Esophagus muscularis mucosa (tissue), 4 donors: ENCODE data around the gene CELF4. TPM values are rescaled to one million over a fixed set of nuclear protein-coding genes. Genes with fewer than 3 reads are reported as not detected.

Source experiments
- DNase-seq: peaks from one replicate; pipeline ENCODE4 v3.0.0-alpha.2; 2017; ENCODE audit errors: extremely low spot score
- H3K27ac ChIP-seq, 4 donors: fragments of 200-600 bp; sonication (generic); replicated peaks in 1 of 4; 1 replicate in 3 of 4; 2 replicates in 1 of 4; pipeline ENCODE4 v1.5.1; 2016 to 2019; ENCODE audit warnings: mild to moderate bottlenecking in 1 of 4
- H3K27me3 ChIP-seq, 4 donors: fragments of 200-600 bp; sonication (generic); one replicate each; pipeline versions ENCODE4 v1.5.1 to v1.6.0; 2016 to 2019
- H3K36me3 ChIP-seq, 4 donors: fragments of 200-600 bp; sonication (generic); one replicate each; pipeline ENCODE4 v1.5.1; 2016 to 2019
- H3K4me1 ChIP-seq, 4 donors: fragments of 200-600 bp; sonication (generic); one replicate each; pipeline ENCODE4 v1.5.1; 2016 to 2019
- H3K4me3 ChIP-seq, 4 donors: fragments of 200-600 bp; sonication (generic); 1 replicate in 2 of 4; 2 replicates in 2 of 4; pipeline ENCODE4 v1.5.1; 2016 to 2019; ENCODE audit warnings: mild to moderate bottlenecking in 4 of 4, moderate library complexity in 1 of 4
- H3K9me3 ChIP-seq, 4 donors: fragments of 200-600 bp; sonication (generic); 1 replicate in 3 of 4; 2 replicates in 1 of 4; pipeline ENCODE4 v1.5.1; 2016 to 2019
- EP300 ChIP-seq: sonication (generic); formaldehyde crosslinking; IDR thresholded peaks from one replicate; pipeline ENCODE4 v1.6.1; 2017; ENCODE audit warnings: antibody characterized with exemption
- POLR2A ChIP-seq: fragments of 450-650 bp; IDR thresholded peaks from one replicate; pipeline ENCODE4 v1.6.1; 2017; ENCODE audit warnings: antibody characterized with exemption, moderate library complexity, mild to moderate bottlenecking, low read depth
- POLR2AphosphoS5 ChIP-seq, 2 donors: sonication (generic); formaldehyde crosslinking; IDR thresholded peaks; one replicate each; pipeline ENCODE4 v1.6.1; 2017; ENCODE audit warnings: antibody characterized with exemption in 2 of 2
- WGBS: methylation state at CpG from one replicate; pipeline ENCODE4 v1.1.5; 2018; 5-methylcytosine and 5-hydroxymethylcytosine counted together
- intact Hi-C: fragments of 100-400 bp; cut with DNase I; formaldehyde crosslinking; loops from one replicate; pipeline ENCODE4 v1.15.1; 2023
- total RNA-seq, 4 donors: library from RNA; depleted of rRNA; stranded (reverse); fragments of >200 nt; gene quantifications; one replicate each; pipeline versions ENCODE4 v1.1.0 to v1.2.1, GENCODE V29; 2016
- TF ChIP-seq, protein P1 (sequence below), 3 experiments: fragments of 200-600 bp in 2 of 3; fragments of 450-650 bp in 1 of 3; sonication (generic) in 2 of 3; IDR thresholded peaks; one replicate each; pipeline ENCODE4 v1.5.1; 2017 to 2019; ENCODE audit warnings: antibody characterized with exemption in 3 of 3, mild to moderate bottlenecking in 2 of 3, moderate library complexity in 1 of 3

CELF4 gene
- total RNA-seq, 4 donors from 2014 or later = 0.86 to 1.8 (median 1.7) TPM

DNA sequence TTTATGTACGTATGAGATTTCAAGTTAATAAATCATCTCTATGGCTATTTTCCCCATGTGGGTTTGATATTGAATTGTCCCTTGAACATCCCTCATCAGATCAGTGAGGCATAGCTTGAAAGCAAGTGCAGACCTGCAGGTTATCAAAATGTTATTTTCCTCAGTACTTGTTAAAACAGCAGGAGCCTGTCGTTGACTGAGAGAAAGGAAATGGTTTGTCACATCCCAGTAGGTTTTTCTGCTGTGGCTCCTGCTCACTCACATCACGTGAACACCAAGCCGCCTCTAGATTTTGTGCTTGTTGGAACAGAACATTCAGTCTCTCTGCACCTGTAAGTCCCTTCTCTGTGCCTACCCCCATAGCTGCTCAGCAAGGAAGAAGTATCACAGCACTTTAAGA, 340.3 kb downstream of the CELF4 start:
- intact Hi-C loops = no loop called here
- 68% methylated on average over 4 of the region's 4 CpGs for WGBS
- no peak overlapping the region for H3K27ac ChIP-seq
- peaks cover 0 to 11% (median 2%) of the 10 kb centered on the region in 4 donors for H3K36me3 ChIP-seq
- no peak for TF ChIP-seq POLR2AphosphoS5 (IDR thresholded peaks at IDR 0.05)
- TF ChIP-seq POLR2A = no peak
- TF ChIP-seq, protein P1, sequence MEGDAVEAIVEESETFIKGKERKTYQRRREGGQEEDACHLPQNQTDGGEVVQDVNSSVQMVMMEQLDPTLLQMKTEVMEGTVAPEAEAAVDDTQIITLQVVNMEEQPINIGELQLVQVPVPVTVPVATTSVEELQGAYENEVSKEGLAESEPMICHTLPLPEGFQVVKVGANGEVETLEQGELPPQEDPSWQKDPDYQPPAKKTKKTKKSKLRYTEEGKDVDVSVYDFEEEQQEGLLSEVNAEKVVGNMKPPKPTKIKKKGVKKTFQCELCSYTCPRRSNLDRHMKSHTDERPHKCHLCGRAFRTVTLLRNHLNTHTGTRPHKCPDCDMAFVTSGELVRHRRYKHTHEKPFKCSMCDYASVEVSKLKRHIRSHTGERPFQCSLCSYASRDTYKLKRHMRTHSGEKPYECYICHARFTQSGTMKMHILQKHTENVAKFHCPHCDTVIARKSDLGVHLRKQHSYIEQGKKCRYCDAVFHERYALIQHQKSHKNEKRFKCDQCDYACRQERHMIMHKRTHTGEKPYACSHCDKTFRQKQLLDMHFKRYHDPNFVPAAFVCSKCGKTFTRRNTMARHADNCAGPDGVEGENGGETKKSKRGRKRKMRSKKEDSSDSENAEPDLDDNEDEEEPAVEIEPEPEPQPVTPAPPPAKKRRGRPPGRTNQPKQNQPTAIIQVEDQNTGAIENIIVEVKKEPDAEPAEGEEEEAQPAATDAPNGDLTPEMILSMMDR (IDR thresholded peaks at IDR 0.05) = no peak
- no peak for TF ChIP-seq EP300
- H3K27me3 ChIP-seq = no peaks in the 10 kb centered on the region
- no peak overlapping the region for H3K4me3 ChIP-seq
- no peak for DNase-seq
- no peaks in the 10 kb centered on the region for H3K9me3 ChIP-seq
- H3K4me1 ChIP-seq = no peaks in the 10 kb centered on the region

DNA sequence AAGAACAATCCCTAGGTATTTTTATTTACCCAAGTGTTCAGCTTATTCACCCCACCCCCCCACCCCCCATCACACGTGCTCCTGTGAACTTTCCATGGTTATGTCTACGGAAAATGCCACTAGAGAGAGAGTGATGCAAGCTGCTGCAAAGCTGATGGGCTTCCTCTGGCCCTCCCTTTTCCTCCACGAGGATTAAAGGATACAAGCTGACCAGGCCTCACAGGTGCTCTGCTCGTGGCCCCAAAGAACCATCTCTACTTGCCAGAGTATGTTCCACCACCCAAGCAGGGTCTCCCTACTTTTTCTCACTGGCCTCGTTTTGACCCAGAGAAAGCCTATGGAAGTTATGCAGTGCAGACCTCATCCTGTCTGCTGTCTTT, 342.6 kb downstream of the CELF4 start:
- Histone ChIP-seq H3K36me3 (peaks cover 0 to 11% (median 2%) of the 10 kb centered on the region in 4 donors), H3K4me3 (no peak overlapping the region), H3K27ac (no peak overlapping the region), H3K4me1 (no peaks in the 10 kb centered on the region), H3K27me3 (no peaks in the 10 kb centered on the region), H3K9me3 (no peaks in the 10 kb centered on the region)
- TF ChIP-seq, protein P1 (IDR thresholded peaks at IDR 0.05) = no peak
- TF ChIP-seq POLR2A (no peak), EP300 (no peak)
- intact Hi-C loops = no loop called here
- DNase-seq = no peak
- 64% methylated on average over 5 of the region's 5 CpGs for WGBS

DNA sequence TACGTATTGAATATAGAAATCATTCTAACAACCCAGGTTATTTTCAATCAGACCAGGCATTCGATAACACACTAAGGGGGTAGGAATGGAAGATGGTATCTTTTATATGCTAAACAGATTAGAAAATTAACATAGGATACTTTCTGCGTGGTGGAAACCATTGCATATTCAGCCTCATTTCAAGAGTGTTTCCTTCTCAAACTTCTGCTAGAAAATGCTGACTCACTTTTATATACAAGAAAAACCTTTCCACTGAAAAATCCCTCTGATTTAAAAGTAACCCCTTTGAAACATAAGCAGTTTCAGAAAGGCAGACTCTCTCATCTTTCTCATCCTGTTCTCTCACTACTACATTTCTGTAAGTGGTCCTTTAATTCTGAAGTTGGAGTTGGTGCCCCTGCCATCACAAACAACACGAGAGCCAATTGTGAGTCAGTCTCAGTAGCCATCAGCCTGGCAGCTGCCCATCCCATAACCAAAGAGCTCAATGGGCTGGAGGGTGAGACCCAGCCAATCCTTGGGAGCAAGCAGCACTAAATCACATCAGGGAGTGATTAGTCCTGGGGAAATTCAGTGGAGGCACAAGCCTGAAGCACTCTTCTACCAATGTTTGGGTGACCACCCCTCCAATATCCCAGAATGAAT, 343.1 kb downstream of the CELF4 start:
- Histone ChIP-seq H3K4me3 (no peak overlapping the region), H3K27me3 (no peaks in the 10 kb centered on the region), H3K36me3 (peaks cover 0 to 11% (median 2%) of the 10 kb centered on the region in 4 donors), H3K27ac (no peak overlapping the region), H3K4me1 (no peaks in the 10 kb centered on the region), H3K9me3 (no peaks in the 10 kb centered on the region)
- intact Hi-C loops = no loop called here
- TF ChIP-seq, protein P1 (IDR thresholded peaks at IDR 0.05) = no peak
- no peak for TF ChIP-seq EP300
- TF ChIP-seq POLR2A = no peak
- TF ChIP-seq POLR2AphosphoS5 (IDR thresholded peaks at IDR 0.05) = no peak
- DNase-seq = no peak
- WGBS = 91% methylated on average over 4 of the region's 4 CpGs

DNA sequence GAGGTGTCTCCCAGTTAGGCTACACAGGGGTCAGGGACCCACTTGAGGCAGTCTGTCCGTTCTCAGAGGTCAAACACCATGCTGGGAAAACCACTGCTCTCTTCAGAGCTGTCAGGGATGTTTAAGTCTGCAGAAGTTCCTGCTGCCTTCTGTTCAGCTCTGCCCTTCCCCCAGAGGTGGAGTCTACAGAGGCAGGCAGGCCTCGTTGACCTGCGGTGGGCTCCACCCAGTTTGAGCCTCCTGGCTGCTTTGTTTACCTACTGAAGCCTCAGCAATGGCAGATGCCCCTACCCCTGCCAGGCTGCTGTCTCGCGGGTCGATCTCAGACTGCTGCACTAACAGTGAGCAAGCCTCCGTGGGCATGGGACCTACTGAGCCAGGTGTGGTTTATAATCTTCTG, 346.3 kb downstream of the CELF4 start:
- H3K4me1 ChIP-seq = no peaks in the 10 kb centered on the region
- TF ChIP-seq POLR2A (no peak), POLR2AphosphoS5 (IDR thresholded peaks at IDR 0.05) (no peak), EP300 (no peak)
- TF ChIP-seq, protein P1 (IDR thresholded peaks at IDR 0.05) = no peak

DNA sequence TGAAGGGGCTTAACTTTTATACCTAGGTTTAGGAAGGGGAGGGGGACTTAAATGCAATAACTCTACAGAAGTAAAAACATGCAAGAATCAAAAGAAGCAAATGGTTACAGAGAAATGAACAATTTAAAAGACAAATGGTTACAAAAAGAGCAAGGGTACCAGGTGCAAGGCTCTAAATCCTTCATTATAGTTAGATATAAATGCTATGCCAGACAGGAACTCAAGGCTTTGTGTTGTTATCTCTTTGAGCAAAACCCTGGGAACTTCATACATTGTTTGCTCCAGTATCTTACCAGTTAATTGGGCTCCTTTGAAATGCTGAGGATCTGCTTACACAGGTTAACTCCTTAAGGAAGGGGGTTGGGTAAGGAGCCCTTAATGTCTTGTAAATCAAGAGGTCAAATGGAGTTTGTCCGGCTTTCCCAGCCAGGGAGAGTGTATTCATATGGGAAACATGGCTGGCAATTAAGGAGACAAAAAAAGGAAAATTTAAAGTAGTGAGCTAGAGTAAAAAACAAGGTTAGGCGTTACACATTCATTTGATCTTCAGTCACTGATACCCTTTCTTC, 347.5 kb downstream of the CELF4 start:
- Histone ChIP-seq H3K27ac (no peak overlapping the region), H3K9me3 (peaks cover 0 to 3% (median 0%) of the 10 kb centered on the region in 4 donors), H3K36me3 (peaks cover 0 to under 1% (median 0%) of the 10 kb centered on the region in 4 donors), H3K4me3 (no peak overlapping the region), H3K27me3 (no peaks in the 10 kb centered on the region), H3K4me1 (no peaks in the 10 kb centered on the region)
- intact Hi-C loops = no loop called here
- TF ChIP-seq EP300 (no peak), POLR2AphosphoS5 (IDR thresholded peaks at IDR 0.05) (no peak)
- TF ChIP-seq, protein P1 (IDR thresholded peaks at IDR 0.05) = no peak
- 58% methylated on average over 2 of the region's 2 CpGs for WGBS
- no peak for DNase-seq

More for the DNA sequence above, 346.3 kb downstream of the CELF4 start:
- intact Hi-C loops = no loop called here
- 64% methylated on average over 6 of the region's 7 CpGs for WGBS
- DNase-seq = no peak
- Histone ChIP-seq H3K36me3 (peaks cover 0 to 5% (median 2%) of the 10 kb centered on the region in 4 donors), H3K27ac (no peak overlapping the region), H3K27me3 (no peaks in the 10 kb centered on the region), H3K9me3 (no peaks in the 10 kb centered on the region), H3K4me3 (no peak overlapping the region)
